ENCODE data around the gene UEVLD. TPM values are rescaled to one million over a fixed set of nuclear protein-coding genes. Genes with fewer than 3 reads are reported as not detected.
A peak's percentile ranks its signal among the peaks of the same experiment; 100 is the strongest.

UEVLD gene
- total RNA-seq, 1 donor from 2014 or later: 20.1 TPM

GRCh38 chr11:18590571-18590970, 2.0 kb upstream of the UEVLD start:
- no peak overlapping the region for H2AFZ ChIP-seq (ENCODE audit: low read depth, low read length)
- H3K4me1 Mint-ChIP-seq (ENCODE audit: low read depth, unreplicated experiment): peaks cover 7% of the 10 kb centered on the region
- H3K27ac ChIP-seq (ENCODE audit: low read depth, low read length): no peak overlapping the region
- peak overlapping the region; percentile 91 for H3K4me2 ChIP-seq (ENCODE audit: low read length)
- TF ChIP-seq CTCF (IDR thresholded peaks at IDR 0.05; ENCODE audit: insufficient read depth, low read depth, low read length) (no peak), EZH2 (IDR thresholded peaks at IDR 0.05; ENCODE audit: insufficient read depth, low read length) (no peak)
- FAIRE-seq (no peak), DNase-seq (ENCODE audit: low read depth) (no peak)
- H4K20me1 ChIP-seq (ENCODE audit: insufficient read depth, low read length): peaks cover 4% of the 10 kb centered on the region
- no peaks in the 10 kb centered on the region for H3K27me3 Mint-ChIP-seq (ENCODE audit: low read depth, unreplicated experiment)
- H3K27me3 ChIP-seq (ENCODE audit: insufficient read depth, low read length): no peaks in the 10 kb centered on the region
- peak overlapping the region; percentile 63 for H3K4me3 Mint-ChIP-seq (ENCODE audit: unreplicated experiment)
- H3K36me3 ChIP-seq (ENCODE audit: insufficient read depth, low read length): no peaks in the 10 kb centered on the region
- H3K36me3 Mint-ChIP-seq (ENCODE audit: low read depth, unreplicated experiment): no peaks in the 10 kb centered on the region
- no peaks in the 10 kb centered on the region for H3K9me3 Mint-ChIP-seq (ENCODE audit: unreplicated experiment)
- peaks cover 13% of the 10 kb centered on the region for H3K4me1 ChIP-seq (ENCODE audit: insufficient read depth, low read length)
- peaks cover 81% of the 10 kb centered on the region for H3K79me2 ChIP-seq (ENCODE audit: insufficient read depth, low read length)
- no peak overlapping the region for H3K4me3 ChIP-seq (ENCODE audit: insufficient read depth, low read depth, low read length)
- no peaks in the 10 kb centered on the region for H3K9me3 ChIP-seq (ENCODE audit: insufficient read depth, low read depth, low read length)
- H3K9ac ChIP-seq (ENCODE audit: low read length): peak overlapping the region; percentile 38
- peak overlapping the region; percentile 24 for H3K27ac Mint-ChIP-seq (ENCODE audit: unreplicated experiment)

- Mint-ChIP-seq H3K4me1 (ENCODE audit: low read depth, unreplicated experiment) (no peaks in the 10 kb centered on the region), H3K9me3 (ENCODE audit: unreplicated experiment) (no peaks in the 10 kb centered on the region), H3K4me3 (ENCODE audit: unreplicated experiment) (no peak overlapping the region), H3K36me3 (ENCODE audit: low read depth, unreplicated experiment) (peaks cover 2% of the 10 kb centered on the region), H3K27ac (ENCODE audit: unreplicated experiment) (no peak overlapping the region), H3K27me3 (ENCODE audit: low read depth, unreplicated experiment) (no peaks in the 10 kb centered on the region)
- Histone ChIP-seq H3K4me1 (ENCODE audit: insufficient read depth, low read length) (no peaks in the 10 kb centered on the region), H4K20me1 (ENCODE audit: insufficient read depth, low read length) (no peaks in the 10 kb centered on the region), H3K36me3 (ENCODE audit: insufficient read depth, low read length) (peaks cover 2% of the 10 kb centered on the region), H3K4me3 (ENCODE audit: insufficient read depth, low read depth, low read length) (no peak overlapping the region), H3K27ac (ENCODE audit: low read depth, low read length) (no peak overlapping the region), H3K9me3 (ENCODE audit: insufficient read depth, low read depth, low read length) (no peaks in the 10 kb centered on the region), H3K9ac (ENCODE audit: low read length) (no peak overlapping the region), H3K4me2 (ENCODE audit: low read length) (no peak overlapping the region), H2AFZ (ENCODE audit: low read depth, low read length) (no peak overlapping the region), H3K79me2 (ENCODE audit: insufficient read depth, low read length) (peaks cover 16% of the 10 kb centered on the region), H3K27me3 (ENCODE audit: insufficient read depth, low read length) (no peaks in the 10 kb centered on the region)
- DNase-seq (ENCODE audit: low read depth): no peak
- FAIRE-seq: no peak
- TF ChIP-seq EZH2 (IDR thresholded peaks at IDR 0.05; ENCODE audit: insufficient read depth, low read length): no peak
- no peak for TF ChIP-seq CTCF (IDR thresholded peaks at IDR 0.05; ENCODE audit: insufficient read depth, low read depth, low read length)
Observed at GRCh38 chr11:18581825-18582224, 6.7 kb downstream of the UEVLD start.

GRCh38 chr11:18580113-18580766, 8.3 kb downstream of the UEVLD start:
- H4K20me1 ChIP-seq (ENCODE audit: insufficient read depth, low read length): no peaks in the 10 kb centered on the region
- peaks cover 9% of the 10 kb centered on the region for H3K36me3 ChIP-seq (ENCODE audit: insufficient read depth, low read length)
- H3K9ac ChIP-seq (ENCODE audit: low read length): no peak overlapping the region
- Mint-ChIP-seq H3K9me3 (ENCODE audit: unreplicated experiment) (no peaks in the 10 kb centered on the region), H3K36me3 (ENCODE audit: low read depth, unreplicated experiment) (peaks cover 2% of the 10 kb centered on the region), H3K27me3 (ENCODE audit: low read depth, unreplicated experiment) (no peaks in the 10 kb centered on the region), H3K4me1 (ENCODE audit: low read depth, unreplicated experiment) (no peaks in the 10 kb centered on the region), H3K4me3 (ENCODE audit: unreplicated experiment) (no peak overlapping the region), H3K27ac (ENCODE audit: unreplicated experiment) (no peak overlapping the region)
- peaks cover 8% of the 10 kb centered on the region for H3K79me2 ChIP-seq (ENCODE audit: insufficient read depth, low read length)
- no peaks in the 10 kb centered on the region for H3K4me1 ChIP-seq (ENCODE audit: insufficient read depth, low read length)
- no peak for DNase-seq (ENCODE audit: low read depth)
- no peaks in the 10 kb centered on the region for H3K27me3 ChIP-seq (ENCODE audit: insufficient read depth, low read length)
- no peak overlapping the region for H3K4me3 ChIP-seq (ENCODE audit: insufficient read depth, low read depth, low read length)
- no peak overlapping the region for H3K27ac ChIP-seq (ENCODE audit: low read depth, low read length)
- no peaks in the 10 kb centered on the region for H3K9me3 ChIP-seq (ENCODE audit: insufficient read depth, low read depth, low read length)
- no peak overlapping the region for H3K4me2 ChIP-seq (ENCODE audit: low read length)
- no peak for TF ChIP-seq CTCF (IDR thresholded peaks at IDR 0.05; ENCODE audit: insufficient read depth, low read depth, low read length)
- TF ChIP-seq EZH2 (IDR thresholded peaks at IDR 0.05; ENCODE audit: insufficient read depth, low read length): no peak
- no peak for FAIRE-seq
- H2AFZ ChIP-seq (ENCODE audit: low read depth, low read length): no peak overlapping the region

All from astrocyte (in vitro differentiated cells and primary cell).